ENCODE results near the gene FLAD1. TPM values are rescaled to one million over a fixed set of nuclear protein-coding genes. Genes with fewer than 3 reads are reported as not detected.

FLAD1 gene
- total RNA-seq, 1 experiment from 2014 or later = 58.4 TPM

GRCh38 chr1:155008015-155008941 lies 25.1 kb downstream of the FLAD1 start (continued):
- TF ChIP-seq CTCF (IDR thresholded peaks at IDR 0.05 in 2 of 3, conservative IDR thresholded peaks at IDR 0.05 in 1 of 3; ENCODE audit: borderline replicate concordance in 1 of 3, insufficient read depth in 1 of 3, low read depth in 2 of 3, low read length in 2 of 3) (no peak), ZNF274 (IDR thresholded peaks at IDR 0.05; ENCODE audit: low read depth, low read length) (no peak), CEBPB (IDR thresholded peaks at IDR 0.05; ENCODE audit: low read depth) (no peak), REST (IDR thresholded peaks at IDR 0.05; ENCODE audit: low read depth) (no peak), CBX3 (IDR thresholded peaks at IDR 0.05; ENCODE audit: low read depth) (no peak)

GRCh38 chr1:155009221-155009711 lies 26.1 kb downstream of the FLAD1 start:
- Histone ChIP-seq H3K27ac (ENCODE audit: low read depth, low read length) (no peak overlapping the region), H3K79me2 (ENCODE audit: insufficient read depth, low read length) (peaks cover 85% of the 10 kb centered on the region), H3K4me2 (ENCODE audit: low read length) (no peak overlapping the region), H3K4me1 (ENCODE audit: control insufficient read depth in 1 of 2, insufficient read depth in 2 of 2, low read length in 2 of 2) (peaks cover 18 to 80% of the 10 kb centered on the region in 2 experiments), H3K9ac (ENCODE audit: low read length) (no peak overlapping the region), H3K9me2 (ENCODE audit: insufficient read depth) (no peaks in the 10 kb centered on the region), H2AFZ (ENCODE audit: low read depth, low read length, poor library complexity, severe bottlenecking) (no peak overlapping the region), H3K36me3 (ENCODE audit: control insufficient read depth in 1 of 2, insufficient read depth in 2 of 2, low read length in 2 of 2) (peaks cover 6 to 7% of the 10 kb centered on the region in 2 experiments; a peak in 3 of 4 replicates), H4K20me1 (ENCODE audit: insufficient read depth) (no peaks in the 10 kb centered on the region), H3K4me3 (replicated peaks in 1 of 2; ENCODE audit: low read depth in 1 of 2, low read length in 2 of 2) (no peak overlapping the region), H3K27me3 (ENCODE audit: insufficient read depth, low read length) (no peaks in the 10 kb centered on the region), H3K9me3 (ENCODE audit: control insufficient read depth in 1 of 2, insufficient read depth in 1 of 2, low read depth in 1 of 2, low read length in 2 of 2) (no peaks in the 10 kb centered on the region)
- CTCF ChIA-PET = no interaction called here
- no TSS peak for BruUV-seq (replicated peaks)
- no peak for ATAC-seq
- intact Hi-C loops (cut with micrococcal nuclease) = no loop called here
- POLR2A ChIA-PET = no interaction called here
- no peak for DNase-seq (ENCODE audit: low read depth, low spot score)
- RAD21 ChIA-PET (ENCODE audit: low non-redundant PET in 1 of 2, low total read pairs in 2 of 2, uncharacterized antibody in 2 of 2, unreplicated experiment in 2 of 2) = no interaction called here
- TF ChIP-seq FOSL1 (IDR thresholded peaks at IDR 0.05; ENCODE audit: low read depth) = no peak
- no peak for TF ChIP-seq TCF7L2 (IDR thresholded peaks at IDR 0.05; ENCODE audit: borderline replicate concordance, extremely low read depth, insufficient read depth, insufficient read length)
- TF ChIP-seq ATF3 (IDR thresholded peaks at IDR 0.05) = no peak
- TF ChIP-seq ZNF274 (IDR thresholded peaks at IDR 0.05; ENCODE audit: low read depth, low read length) = no peak
- no peak for TF ChIP-seq EGR1 (IDR thresholded peaks at IDR 0.05; ENCODE audit: low read depth)
- TF ChIP-seq RAD21 (IDR thresholded peaks at IDR 0.05; ENCODE audit: low read depth) = no peak
- no peak for TF ChIP-seq CTCF (IDR thresholded peaks at IDR 0.05 in 2 of 3, conservative IDR thresholded peaks at IDR 0.05 in 1 of 3; ENCODE audit: borderline replicate concordance in 1 of 3, insufficient read depth in 1 of 3, low read depth in 2 of 3, low read length in 2 of 3)
- no peak for TF ChIP-seq POLR2AphosphoS5 (IDR thresholded peaks at IDR 0.05; ENCODE audit: low read depth, low read length)

Measured in HCT116 (cell line).